GM08714 (cell line): ENCODE data around the gene LCP1.

Experiments used
- H3K4me3 ChIP-seq: fragments of 200-500 bp; sonication (Bioruptor generic); 2 replicates; pipeline ENCODE4 v1.5.1; 2014; ENCODE audit warnings: mild to moderate bottlenecking, low read length, inconsistent platforms
- ZNF274 ChIP-seq: IDR thresholded peaks from 2 replicates; pipeline ENCODE4 v1.6.1; 2012; ENCODE audit warnings: mild to moderate bottlenecking, low read depth, low read length

Gene LCP1

DNA sequence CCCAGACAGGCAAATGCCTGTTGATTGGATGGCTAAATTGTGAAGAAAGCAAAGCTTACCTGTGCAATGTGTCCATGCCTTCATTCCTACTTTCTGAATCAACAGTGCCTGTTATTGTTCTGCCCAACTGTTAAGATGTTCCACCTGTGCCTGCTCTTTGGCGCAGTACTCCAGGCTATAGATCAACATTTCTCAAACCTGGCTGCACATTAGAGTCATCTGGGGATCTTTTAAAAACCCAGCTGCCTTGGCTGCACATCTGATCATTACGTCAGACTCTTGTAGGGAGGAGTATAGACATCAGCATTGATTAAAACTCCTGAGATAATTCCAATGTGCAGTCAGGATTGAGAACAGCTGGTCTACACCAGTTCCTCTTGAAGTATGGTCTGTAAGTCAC is 60.9 kb downstream of the LCP1 start:
- no peak for TF ChIP-seq ZNF274
- H3K4me3 ChIP-seq, result no peak overlapping the region

DNA sequence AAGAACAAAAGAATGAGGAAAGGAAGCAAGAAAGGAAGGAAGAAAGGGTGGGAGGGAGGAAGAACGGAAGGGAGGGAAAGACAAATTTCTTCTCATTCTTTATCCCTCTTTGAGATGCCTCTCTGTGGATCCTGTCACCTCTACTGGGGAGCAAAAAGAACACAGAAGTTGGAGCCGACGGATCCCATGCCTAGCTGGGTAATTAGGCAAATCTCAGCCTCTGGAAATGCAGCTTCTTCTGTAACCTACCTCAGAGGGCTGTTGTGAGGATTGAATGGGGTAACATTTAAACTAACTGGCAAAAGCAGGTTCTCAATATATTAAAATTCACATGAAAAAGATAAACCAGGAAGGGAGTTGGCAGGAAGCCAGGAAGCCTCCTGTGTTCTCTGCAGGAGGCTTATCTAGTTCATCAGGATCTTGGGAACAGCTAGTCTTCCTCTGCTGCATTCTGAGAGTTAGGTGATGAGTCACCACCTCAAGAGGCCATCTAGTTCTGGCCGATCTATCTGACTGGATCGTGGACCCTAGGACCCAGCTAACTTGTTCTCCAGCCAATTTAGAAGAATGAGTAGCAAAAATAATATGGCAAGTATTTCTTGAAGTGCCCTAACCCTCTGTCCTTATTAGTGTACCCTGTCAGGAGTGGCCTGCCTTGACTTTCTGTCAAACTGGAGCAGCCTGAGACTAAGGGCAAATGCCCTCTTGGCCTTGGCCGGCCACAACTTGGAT is 61.9 kb downstream of the LCP1 start:
- no peak for TF ChIP-seq ZNF274

GRCh38 chr13:46116653-46117502 is 65.1 kb downstream of the LCP1 start:
- no peak for TF ChIP-seq ZNF274
- H3K4me3 ChIP-seq, result no peak overlapping the region

More for the DNA sequence above, 61.9 kb downstream of the LCP1 start:
- no peak overlapping the region for H3K4me3 ChIP-seq

DNA sequence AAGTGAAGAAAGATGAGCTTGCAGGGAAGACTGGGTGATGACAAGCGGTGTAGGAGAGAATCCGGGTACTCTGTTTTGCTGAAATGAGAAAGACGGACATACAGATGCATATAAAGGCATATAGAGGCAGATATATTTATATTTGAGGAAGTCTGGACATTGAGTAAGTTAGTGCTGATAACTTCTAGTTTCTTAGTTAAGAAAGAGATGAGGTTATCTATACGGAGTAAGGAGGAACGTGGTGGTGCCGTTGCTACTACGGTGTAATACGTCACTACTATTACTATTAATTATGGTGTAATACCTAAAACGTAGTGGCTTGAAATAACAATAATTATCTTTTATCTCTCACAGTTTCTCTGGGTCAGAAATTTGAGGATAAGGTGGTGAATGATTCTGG is 67.4 kb downstream of the LCP1 start:
- TF ChIP-seq ZNF274, result no peak

GRCh38 chr13:46113596-46113995 is 68.4 kb downstream of the LCP1 start:
- no peak for TF ChIP-seq ZNF274
- no peak overlapping the region for H3K4me3 ChIP-seq

More for the DNA sequence above, 67.4 kb downstream of the LCP1 start:
- no peak overlapping the region for H3K4me3 ChIP-seq

GRCh38 chr13:46111151-46111550 is 70.8 kb downstream of the LCP1 start:
- H3K4me3 ChIP-seq, result no peak overlapping the region
- no peak for TF ChIP-seq ZNF274

GRCh38 chr13:46109451-46109850 is 72.5 kb downstream of the LCP1 start:
- no peak for TF ChIP-seq ZNF274
- H3K4me3 ChIP-seq, result no peak overlapping the region

GRCh38 chr13:46106839-46107371 is 75.1 kb downstream of the LCP1 start:
- no peak overlapping the region for H3K4me3 ChIP-seq
- no peak for TF ChIP-seq ZNF274

- no peak for TF ChIP-seq ZNF274
- no peak within 1 kb of the TSS for H3K4me3 ChIP-seq
These were observed 77.1 kb downstream of the LCP1 start, which contains the start of gene CPB2 for GRCh38 chr13:46104868-46105267. CPB2 (minus strand) TSS chr13:46105033; CDS start chr13:46105009, 24 bp downstream.

DNA sequence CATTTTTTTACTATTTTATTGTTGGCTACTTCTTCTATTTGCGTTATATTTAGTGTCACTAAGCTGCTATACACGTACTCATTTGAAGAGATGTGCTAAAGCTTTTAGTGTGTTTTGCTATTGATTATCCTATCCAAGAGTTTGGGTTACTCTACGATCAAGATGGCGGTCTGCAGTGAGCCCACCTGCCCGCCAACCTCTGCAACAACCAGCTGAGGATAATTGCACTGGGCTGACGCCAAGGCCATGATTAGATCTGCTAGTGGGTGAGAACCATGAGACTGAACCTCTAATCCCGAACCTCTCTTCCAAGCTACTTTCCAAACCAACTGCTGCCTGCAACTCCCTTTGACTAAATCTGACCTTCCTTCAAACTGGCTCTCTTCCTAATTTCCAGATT is 78.9 kb downstream of the LCP1 start:
- H3K4me3 ChIP-seq, result no peak overlapping the region
- TF ChIP-seq ZNF274, result no peak

DNA sequence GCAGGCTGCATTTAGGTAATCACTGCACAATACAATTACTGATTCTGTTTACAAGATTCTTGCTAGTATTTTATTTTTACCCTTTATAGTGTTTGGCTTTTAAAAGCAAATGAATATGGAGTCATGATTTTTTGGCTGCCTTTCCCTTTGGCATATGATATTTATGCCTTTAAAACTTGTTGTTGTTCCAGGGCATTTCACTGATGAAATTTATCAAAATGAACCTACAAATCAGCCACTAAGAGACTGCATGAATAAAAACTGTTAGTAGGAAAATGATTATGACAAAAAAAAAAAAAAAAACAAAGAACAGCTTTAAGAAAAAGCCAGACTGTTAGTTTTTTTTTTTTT is 79.7 kb downstream of the LCP1 start:
- no peak for TF ChIP-seq ZNF274
- H3K4me3 ChIP-seq, result no peak overlapping the region

GRCh38 chr13:46101484-46102254 is 80.3 kb downstream of the LCP1 start:
- no peak for TF ChIP-seq ZNF274
- no peak overlapping the region for H3K4me3 ChIP-seq

- TF ChIP-seq ZNF274, result no peak
- no peak overlapping the region for H3K4me3 ChIP-seq
These were observed 81.0 kb downstream of the LCP1 start for GRCh38 chr13:46101002-46101401.

- no peak for TF ChIP-seq ZNF274
- no peak overlapping the region for H3K4me3 ChIP-seq
These were observed 81.7 kb downstream of the LCP1 start for GRCh38 chr13:46100191-46100815.
